ENCODE measurements around the gene FRMPD2. TPM values are rescaled to one million over a fixed set of nuclear protein-coding genes. Genes with fewer than 3 reads are reported as not detected.
A peak's percentile ranks its signal among the peaks of the same experiment; 100 is the strongest.

Gene FRMPD2
- total and polyA plus RNA-seq, 4 donors: 0.28 TPM; not detected in 3

GRCh38 chr10:48289501-48290238, 15.2 kb upstream of the FRMPD2 start:
- H3K9me3 ChIP-seq (ENCODE audit: control insufficient read depth in 4 of 4, low read length in 3 of 4): peaks cover 0 to 2% (median under 1%) of the 10 kb centered on the region in 4 donors
- no peaks in the 10 kb centered on the region for H3K36me3 ChIP-seq (ENCODE audit: control insufficient read depth in 4 of 4, insufficient read depth in 3 of 4, low read depth in 1 of 4, low read length in 3 of 4)
- TF ChIP-seq RAD21 (IDR thresholded peaks at IDR 0.05) (peak; percentile 63 to 79), HNF4G (IDR thresholded peaks at IDR 0.05) (no peak), CTCF (IDR thresholded peaks at IDR 0.05; ENCODE audit: low read depth, low read length, missing input control) (peak; percentile 77)
- H3K9ac ChIP-seq (ENCODE audit: low read depth in 1 of 2, low read length in 2 of 2): no peak overlapping the region
- 29% methylated on average over 9 of the region's 9 CpGs for WGBS
- H3K27me3 ChIP-seq (ENCODE audit: control insufficient read depth in 4 of 4, insufficient read depth in 4 of 4, low read length in 3 of 4): no peaks in the 10 kb centered on the region
- peak; percentile 58 for DNase-seq (ENCODE audit: low spot score)
- no peak overlapping the region for H3K27ac ChIP-seq (ENCODE audit: low read depth in 1 of 2, low read length in 2 of 2)
- H3K4me3 ChIP-seq (ENCODE audit: low read depth in 1 of 3, low read length in 3 of 3): no peak overlapping the region
- H3K4me1 ChIP-seq (ENCODE audit: control insufficient read depth in 4 of 4, insufficient read depth in 4 of 4, low read length in 3 of 4): no peaks in the 10 kb centered on the region

GRCh38 chr10:48288661-48289060, 14.2 kb upstream of the FRMPD2 start:
- TF ChIP-seq MAX (IDR thresholded peaks at IDR 0.05) (no peak), RXRA (IDR thresholded peaks at IDR 0.05) (no peak), CTCF (IDR thresholded peaks at IDR 0.05; ENCODE audit: low read depth, low read length, missing input control) (no peak), JUND (IDR thresholded peaks at IDR 0.05) (no peak), REST (IDR thresholded peaks at IDR 0.05) (no peak), RAD21 (IDR thresholded peaks at IDR 0.05) (no peak), YY1 (IDR thresholded peaks at IDR 0.05) (no peak), FOXA2 (IDR thresholded peaks at IDR 0.05) (no peak), SP1 (IDR thresholded peaks at IDR 0.05) (no peak), ATF3 (IDR thresholded peaks at IDR 0.05) (no peak), FOXA1 (IDR thresholded peaks at IDR 0.05) (no peak), NR2F2 (IDR thresholded peaks at IDR 0.05) (no peak), ZBTB33 (IDR thresholded peaks at IDR 0.05) (no peak), HNF4G (IDR thresholded peaks at IDR 0.05) (no peak)
- 93% methylated on average over 7 of the region's 7 CpGs for WGBS
- H3K4me1 ChIP-seq (ENCODE audit: control insufficient read depth in 4 of 4, insufficient read depth in 4 of 4, low read length in 3 of 4): no peaks in the 10 kb centered on the region
- H3K9ac ChIP-seq (ENCODE audit: low read depth in 1 of 2, low read length in 2 of 2): no peak overlapping the region
- peaks cover 5 to 10% (median 7%) of the 10 kb centered on the region in 4 donors for H3K9me3 ChIP-seq (ENCODE audit: control insufficient read depth in 4 of 4, low read length in 3 of 4)
- no peak for DNase-seq (ENCODE audit: low spot score)
- H3K27ac ChIP-seq (ENCODE audit: low read depth in 1 of 2, low read length in 2 of 2): no peak overlapping the region
- H3K27me3 ChIP-seq (ENCODE audit: control insufficient read depth in 4 of 4, insufficient read depth in 4 of 4, low read length in 3 of 4): peaks cover 0 to 4% (median 0%) of the 10 kb centered on the region in 4 donors
- H3K4me3 ChIP-seq (ENCODE audit: low read depth in 1 of 3, low read length in 3 of 3): no peak overlapping the region
- no peaks in the 10 kb centered on the region for H3K36me3 ChIP-seq (ENCODE audit: control insufficient read depth in 4 of 4, insufficient read depth in 3 of 4, low read depth in 1 of 4, low read length in 3 of 4)
